ENCODE measurements around the gene UBE2J1. TPM values are rescaled to one million over a fixed set of nuclear protein-coding genes. Genes with fewer than 3 reads are reported as not detected.
A peak's percentile ranks its signal among the peaks of the same experiment; 100 is the strongest.
"Not testable (repeated sequence)": the region's sequence is repeated elsewhere in the genome, so short reads cannot be mapped to it uniquely, and the experiment has no call there.

Gene UBE2J1
- polyA plus RNA-seq (2013) = 74.1 TPM

GRCh38 chr6:89352278-89353117, at the start of gene UBE2J1:
Gene UBE2J1, minus strand, starts transcription at chr6:89352722. Its CDS starts 153 bp downstream, at chr6:89352569.
- Histone ChIP-seq H3K4me1 (ENCODE audit: control extremely low read depth in 1 of 4, control insufficient read depth in 4 of 4, insufficient read depth in 4 of 4, low read length in 3 of 4) (peaks cover 39 to 79% (median 69%) of the 10 kb centered on the region in 4 experiments), H3K9me3 (ENCODE audit: control extremely low read depth in 1 of 5, control insufficient read depth in 4 of 5, insufficient read depth in 2 of 5, low read depth in 1 of 5, low read length in 4 of 5) (no peaks in the 10 kb centered on the region), H3K4me3 (ENCODE audit: control insufficient read depth in 1 of 7, extremely low read depth in 1 of 7, insufficient read depth in 4 of 7, low read depth in 2 of 7, low read length in 6 of 7) (peak within 1 kb of the TSS; percentile 79 to 98 (median 91)), H3K36me3 (ENCODE audit: control insufficient read depth in 4 of 4, insufficient read depth in 4 of 4, low read length in 3 of 4) (peaks cover 0 to 2% (median 0%) of the 10 kb centered on the region in 4 experiments), H3K27me3 (replicated peaks in 2 of 5; ENCODE audit: control insufficient read depth in 4 of 5, insufficient read depth in 5 of 5, low read length in 4 of 5) (no peaks in the 10 kb centered on the region), H3K27ac (ENCODE audit: insufficient read depth in 1 of 2, low read depth in 1 of 2, low read length in 2 of 2, poor library complexity in 1 of 2, severe bottlenecking in 2 of 2) (peak within 1 kb of the TSS; percentile 90 to 96)
- WGBS (ENCODE audit: insufficient coverage) = 0% methylated on average over 90 of the region's 102 CpGs
- DNase-seq = peak; percentile 78 to 91 (median 86)
- CTCF ChIA-PET = interaction anchor here (0.9 to 8.7 kb wide), 10 partner anchors 7 to 272 kb away, joined by 3 to 102 read pairs (median 4); partner anchors contain the start of gene PNRC1
- POLR2A ChIA-PET = interaction anchor here (0.6 to 1.1 kb wide), 2 partner anchors 21 to 91 kb away, joined by 3 read pairs; no protein-coding TSS in a partner anchor

- H3K36me3 ChIP-seq (ENCODE audit: control insufficient read depth in 4 of 4, insufficient read depth in 4 of 4, low read length in 3 of 4) = peaks cover 0 to 4% (median 0%) of the 10 kb centered on the region in 4 experiments
- H3K9me3 ChIP-seq (ENCODE audit: control extremely low read depth in 1 of 5, control insufficient read depth in 4 of 5, insufficient read depth in 2 of 5, low read depth in 1 of 5, low read length in 4 of 5) = peaks cover 0 to 2% (median 0%) of the 10 kb centered on the region in 5 experiments
- peaks cover 2 to 21% (median 7%) of the 10 kb centered on the region in 4 experiments for H3K4me1 ChIP-seq (ENCODE audit: control extremely low read depth in 1 of 4, control insufficient read depth in 4 of 4, insufficient read depth in 4 of 4, low read length in 3 of 4)
- CTCF ChIA-PET = interaction anchor here (1.0 to 2.3 kb wide), 2 partner anchors 12 to 29 kb away, joined by 3 to 8 read pairs; no protein-coding TSS in a partner anchor
- WGBS (ENCODE audit: insufficient coverage) = 64% methylated on average over 5 of the region's 6 CpGs
- no peak for DNase-seq
- POLR2A ChIA-PET = interaction anchor here (0.6 kb wide), 1 partner anchor 66 kb away, joined by 4 read pairs; no protein-coding TSS in a partner anchor
- H3K4me3 ChIP-seq (ENCODE audit: control insufficient read depth in 1 of 7, extremely low read depth in 1 of 7, insufficient read depth in 4 of 7, low read depth in 2 of 7, low read length in 6 of 7) = no peak overlapping the region
- H3K27me3 ChIP-seq (replicated peaks in 2 of 5; ENCODE audit: control insufficient read depth in 4 of 5, insufficient read depth in 5 of 5, low read length in 4 of 5) = no peaks in the 10 kb centered on the region
- H3K27ac ChIP-seq (ENCODE audit: insufficient read depth in 1 of 2, low read depth in 1 of 2, low read length in 2 of 2, poor library complexity in 1 of 2, severe bottlenecking in 2 of 2) = no peak overlapping the region
Observed at GRCh38 chr6:89400912-89401399, 48.4 kb upstream of the UBE2J1 start.

GRCh38 chr6:89400050-89400449, 47.5 kb upstream of the UBE2J1 start:
- Histone ChIP-seq H3K27me3 (replicated peaks in 2 of 5; ENCODE audit: control insufficient read depth in 4 of 5, insufficient read depth in 5 of 5, low read length in 4 of 5) (no peaks in the 10 kb centered on the region), H3K9me3 (ENCODE audit: control extremely low read depth in 1 of 5, control insufficient read depth in 4 of 5, insufficient read depth in 2 of 5, low read depth in 1 of 5, low read length in 4 of 5) (peaks cover 0 to 2% (median 0%) of the 10 kb centered on the region in 5 experiments), H3K4me1 (ENCODE audit: control extremely low read depth in 1 of 4, control insufficient read depth in 4 of 4, insufficient read depth in 4 of 4, low read length in 3 of 4) (peaks cover 0 to 14% (median 3%) of the 10 kb centered on the region in 4 experiments), H3K27ac (ENCODE audit: insufficient read depth in 1 of 2, low read depth in 1 of 2, low read length in 2 of 2, poor library complexity in 1 of 2, severe bottlenecking in 2 of 2) (no peak overlapping the region), H3K4me3 (ENCODE audit: control insufficient read depth in 1 of 7, extremely low read depth in 1 of 7, insufficient read depth in 4 of 7, low read depth in 2 of 7, low read length in 6 of 7) (no peak overlapping the region), H3K36me3 (ENCODE audit: control insufficient read depth in 4 of 4, insufficient read depth in 4 of 4, low read length in 3 of 4) (peaks cover 0 to 4% (median 0%) of the 10 kb centered on the region in 4 experiments)
- ChIA-PET POLR2A (no interaction called here), CTCF (interaction anchor here (1.0 to 1.4 kb wide), 3 partner anchors 11 to 27 kb away, joined by 3 to 5 read pairs (median 4); no protein-coding TSS in a partner anchor)
- 100% methylated on average over 3 of the region's 3 CpGs for WGBS (ENCODE audit: insufficient coverage)
- no peak for DNase-seq

- Histone ChIP-seq H3K36me3 (ENCODE audit: control insufficient read depth in 4 of 4, insufficient read depth in 4 of 4, low read length in 3 of 4) (no peaks in the 10 kb centered on the region), H3K9me3 (ENCODE audit: control extremely low read depth in 1 of 5, control insufficient read depth in 4 of 5, insufficient read depth in 2 of 5, low read depth in 1 of 5, low read length in 4 of 5) (peaks cover 0 to 2% (median 0%) of the 10 kb centered on the region in 5 experiments), H3K4me1 (ENCODE audit: control extremely low read depth in 1 of 4, control insufficient read depth in 4 of 4, insufficient read depth in 4 of 4, low read length in 3 of 4) (peaks cover 0 to 14% (median 3%) of the 10 kb centered on the region in 4 experiments), H3K27ac (ENCODE audit: insufficient read depth in 1 of 2, low read depth in 1 of 2, low read length in 2 of 2, poor library complexity in 1 of 2, severe bottlenecking in 2 of 2) (no peak overlapping the region), H3K27me3 (replicated peaks in 2 of 5; ENCODE audit: control insufficient read depth in 4 of 5, insufficient read depth in 5 of 5, low read length in 4 of 5) (no peaks in the 10 kb centered on the region), H3K4me3 (ENCODE audit: control insufficient read depth in 1 of 7, extremely low read depth in 1 of 7, insufficient read depth in 4 of 7, low read depth in 2 of 7, low read length in 6 of 7) (no peak overlapping the region)
- CTCF ChIA-PET = interaction anchor here (1.0 to 1.4 kb wide), 4 partner anchors 9 to 26 kb away, joined by 3 to 5 read pairs (median 4); no protein-coding TSS in a partner anchor
- WGBS (ENCODE audit: insufficient coverage) = 94% methylated on average over 3 of the region's 7 CpGs
- no peak for DNase-seq
- POLR2A ChIA-PET = interaction anchor here (0.6 kb wide), 1 partner anchor 58 kb away, joined by 3 read pairs; no protein-coding TSS in a partner anchor
Observed at GRCh38 chr6:89398762-89399525, 46.4 kb upstream of the UBE2J1 start.

GRCh38 chr6:89397884-89398283, 45.4 kb upstream of the UBE2J1 start:
- not testable (repeated sequence) for H3K36me3 ChIP-seq (ENCODE audit: control insufficient read depth in 4 of 4, insufficient read depth in 4 of 4, low read length in 3 of 4); DNase-seq; H3K27ac ChIP-seq (ENCODE audit: insufficient read depth in 1 of 2, low read depth in 1 of 2, low read length in 2 of 2, poor library complexity in 1 of 2, severe bottlenecking in 2 of 2); H3K27me3 ChIP-seq (replicated peaks in 2 of 5; ENCODE audit: control insufficient read depth in 4 of 5, insufficient read depth in 5 of 5, low read length in 4 of 5); H3K4me3 ChIP-seq (ENCODE audit: control insufficient read depth in 1 of 7, extremely low read depth in 1 of 7, insufficient read depth in 4 of 7, low read depth in 2 of 7, low read length in 6 of 7); H3K9me3 ChIP-seq (ENCODE audit: control extremely low read depth in 1 of 5, control insufficient read depth in 4 of 5, insufficient read depth in 2 of 5, low read depth in 1 of 5, low read length in 4 of 5)
- peaks cover 0 to 14% (median 3%) of the 10 kb centered on the region in 4 experiments for H3K4me1 ChIP-seq (ENCODE audit: control extremely low read depth in 1 of 4, control insufficient read depth in 4 of 4, insufficient read depth in 4 of 4, low read length in 3 of 4)
- ChIA-PET CTCF (interaction anchor here (1.0 to 1.3 kb wide), 2 partner anchors 10 to 22 kb away, joined by 3 read pairs; no protein-coding TSS in a partner anchor), POLR2A (interaction anchor here (0.6 kb wide), 1 partner anchor 22 kb away, joined by 3 read pairs; no protein-coding TSS in a partner anchor)
- 100% methylated on average over 1 of the region's 4 CpGs for WGBS (ENCODE audit: insufficient coverage)

GRCh38 chr6:89393659-89394058, 41.1 kb upstream of the UBE2J1 start:
- WGBS (ENCODE audit: insufficient coverage) = no CpG with 5 or more reads among the region's 1 CpG
- no peaks in the 10 kb centered on the region for H3K4me1 ChIP-seq (ENCODE audit: control extremely low read depth in 1 of 4, control insufficient read depth in 4 of 4, insufficient read depth in 4 of 4, low read length in 3 of 4)

More at GRCh38 chr6:89393659-89394058, 41.1 kb upstream of the UBE2J1 start:
- Histone ChIP-seq H3K36me3 (ENCODE audit: control insufficient read depth in 4 of 4, insufficient read depth in 4 of 4, low read length in 3 of 4) (peaks cover 0 to 3% (median 0%) of the 10 kb centered on the region in 4 experiments), H3K9me3 (ENCODE audit: control extremely low read depth in 1 of 5, control insufficient read depth in 4 of 5, insufficient read depth in 2 of 5, low read depth in 1 of 5, low read length in 4 of 5) (peaks cover 0 to 2% (median 0%) of the 10 kb centered on the region in 5 experiments), H3K4me3 (ENCODE audit: control insufficient read depth in 1 of 7, extremely low read depth in 1 of 7, insufficient read depth in 4 of 7, low read depth in 2 of 7, low read length in 6 of 7) (no peak overlapping the region), H3K27me3 (replicated peaks in 2 of 5; ENCODE audit: control insufficient read depth in 4 of 5, insufficient read depth in 5 of 5, low read length in 4 of 5) (no peaks in the 10 kb centered on the region), H3K27ac (ENCODE audit: insufficient read depth in 1 of 2, low read depth in 1 of 2, low read length in 2 of 2, poor library complexity in 1 of 2, severe bottlenecking in 2 of 2) (no peak overlapping the region)
- POLR2A ChIA-PET = no interaction called here
- no peak for DNase-seq
- CTCF ChIA-PET = no interaction called here

All from common myeloid progenitor, CD34-positive (primary cell).